ENCODE measurements around the gene VAV3. TPM values are rescaled to one million over a fixed set of nuclear protein-coding genes. Genes with fewer than 3 reads are reported as not detected.

The VAV3 gene
- total RNA-seq, 1 experiment from 2014 or later: not detected

DNA sequence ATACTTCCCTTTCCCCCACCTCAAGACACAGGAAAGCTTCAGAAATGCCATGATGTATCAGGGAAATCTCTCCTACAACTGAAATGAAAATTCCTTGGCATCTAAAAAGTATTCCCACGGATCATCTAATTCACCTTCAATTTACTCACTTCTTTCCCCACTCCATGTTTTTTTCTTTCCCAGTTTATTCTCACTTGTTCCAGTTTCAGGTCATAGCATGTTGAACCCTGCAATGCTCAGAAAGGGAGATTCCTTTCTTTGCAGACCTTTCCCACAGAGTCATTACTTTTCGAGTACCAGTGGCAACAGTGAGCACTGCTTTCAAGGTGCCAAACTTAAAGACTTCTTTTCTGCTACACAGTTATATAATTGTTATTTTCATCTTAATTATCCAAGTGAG, 305.0 kb downstream of the VAV3 start (continued):
- TF ChIP-seq, protein P1, sequence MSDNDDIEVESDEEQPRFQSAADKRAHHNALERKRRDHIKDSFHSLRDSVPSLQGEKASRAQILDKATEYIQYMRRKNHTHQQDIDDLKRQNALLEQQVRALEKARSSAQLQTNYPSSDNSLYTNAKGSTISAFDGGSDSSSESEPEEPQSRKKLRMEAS (IDR thresholded peaks at IDR 0.05): no peak
- no peak for TF ChIP-seq EGR1 (IDR thresholded peaks at IDR 0.05; ENCODE audit: low read depth)
- no peak for TF ChIP-seq CEBPB (IDR thresholded peaks at IDR 0.05; ENCODE audit: low read depth)
- TF ChIP-seq SP1 (IDR thresholded peaks at IDR 0.05; ENCODE audit: low read depth): no peak
- no peak for TF ChIP-seq TCF7L2 (IDR thresholded peaks at IDR 0.05; ENCODE audit: borderline replicate concordance, extremely low read depth, insufficient read depth, insufficient read length)
- TF ChIP-seq ZFX (IDR thresholded peaks at IDR 0.05): no peak
- no peak for TF ChIP-seq FOSL1 (IDR thresholded peaks at IDR 0.05; ENCODE audit: low read depth)
- no peak for TF ChIP-seq RAD21 (IDR thresholded peaks at IDR 0.05; ENCODE audit: low read depth)
- no peak for TF ChIP-seq EZH2 (IDR thresholded peaks at IDR 0.05)
- no peak for TF ChIP-seq POLR2A (IDR thresholded peaks at IDR 0.05; ENCODE audit: borderline replicate concordance, extremely low read depth, insufficient read depth, insufficient read length)

DNA sequence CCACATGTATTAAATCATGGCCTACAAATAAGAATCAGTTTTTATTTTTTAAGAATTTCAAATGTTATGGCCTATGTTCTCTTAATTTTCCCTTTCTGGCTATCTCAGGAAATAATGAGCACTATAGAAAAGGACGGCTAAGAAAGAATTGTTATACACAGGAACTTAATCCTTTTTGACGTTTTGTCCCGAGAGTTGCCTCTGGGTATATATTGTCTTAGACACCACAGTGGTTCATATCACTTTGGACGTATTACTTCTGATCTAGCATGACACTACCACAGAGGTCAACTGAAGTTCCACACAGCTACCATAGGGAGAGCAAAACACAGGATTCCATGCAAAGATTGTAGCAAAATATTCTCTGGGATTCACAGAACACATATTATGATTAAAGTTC, 307.6 kb downstream of the VAV3 start:
- TF ChIP-seq SRF (IDR thresholded peaks at IDR 0.05; ENCODE audit: low read depth) (no peak), EGR1 (IDR thresholded peaks at IDR 0.05; ENCODE audit: low read depth) (no peak), TCF7L2 (IDR thresholded peaks at IDR 0.05; ENCODE audit: borderline replicate concordance, extremely low read depth, insufficient read depth, insufficient read length) (no peak), ELF1 (IDR thresholded peaks at IDR 0.05; ENCODE audit: borderline replicate concordance, low read depth) (no peak), EZH2 (IDR thresholded peaks at IDR 0.05) (no peak), POLR2AphosphoS5 (IDR thresholded peaks at IDR 0.05; ENCODE audit: low read depth, low read length) (no peak), YY1 (IDR thresholded peaks at IDR 0.05; ENCODE audit: extremely low read depth, insufficient replicate concordance, low read depth, low read length) (no peak)
- TF ChIP-seq, protein P2, sequence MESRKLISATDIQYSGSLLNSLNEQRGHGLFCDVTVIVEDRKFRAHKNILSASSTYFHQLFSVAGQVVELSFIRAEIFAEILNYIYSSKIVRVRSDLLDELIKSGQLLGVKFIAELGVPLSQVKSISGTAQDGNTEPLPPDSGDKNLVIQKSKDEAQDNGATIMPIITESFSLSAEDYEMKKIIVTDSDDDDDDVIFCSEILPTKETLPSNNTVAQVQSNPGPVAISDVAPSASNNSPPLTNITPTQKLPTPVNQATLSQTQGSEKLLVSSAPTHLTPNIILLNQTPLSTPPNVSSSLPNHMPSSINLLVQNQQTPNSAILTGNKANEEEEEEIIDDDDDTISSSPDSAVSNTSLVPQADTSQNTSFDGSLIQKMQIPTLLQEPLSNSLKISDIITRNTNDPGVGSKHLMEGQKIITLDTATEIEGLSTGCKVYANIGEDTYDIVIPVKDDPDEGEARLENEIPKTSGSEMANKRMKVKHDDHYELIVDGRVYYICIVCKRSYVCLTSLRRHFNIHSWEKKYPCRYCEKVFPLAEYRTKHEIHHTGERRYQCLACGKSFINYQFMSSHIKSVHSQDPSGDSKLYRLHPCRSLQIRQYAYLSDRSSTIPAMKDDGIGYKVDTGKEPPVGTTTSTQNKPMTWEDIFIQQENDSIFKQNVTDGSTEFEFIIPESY (IDR thresholded peaks at IDR 0.05; ENCODE audit: extremely low read depth, insufficient replicate concordance, low read length): no peak
- H3K9me2 ChIP-seq (ENCODE audit: insufficient read depth): no peaks in the 10 kb centered on the region
- no peaks in the 10 kb centered on the region; a peak in 1 of 4 replicates for H3K9me3 ChIP-seq (ENCODE audit: control insufficient read depth in 1 of 2, insufficient read depth in 1 of 2, low read depth in 1 of 2, low read length in 2 of 2)
- no TSS peak for BruUV-seq (replicated peaks)
- H3K79me2 ChIP-seq (ENCODE audit: insufficient read depth, low read length): no peaks in the 10 kb centered on the region
- no peak overlapping the region for H2AFZ ChIP-seq (ENCODE audit: low read depth, low read length, poor library complexity, severe bottlenecking)
- intact Hi-C loops (cut with micrococcal nuclease): no loop called here
- H3K27ac ChIP-seq (ENCODE audit: low read depth, low read length): no peak overlapping the region
- H3K27me3 ChIP-seq (ENCODE audit: insufficient read depth, low read length): no peaks in the 10 kb centered on the region
- no peaks in the 10 kb centered on the region for H3K4me1 ChIP-seq (ENCODE audit: control insufficient read depth in 1 of 2, insufficient read depth in 2 of 2, low read length in 2 of 2)
- POLR2A ChIA-PET: no interaction called here
- ATAC-seq: no peak
- RAD21 ChIA-PET (ENCODE audit: low non-redundant PET in 1 of 2, low total read pairs in 2 of 2, uncharacterized antibody in 2 of 2, unreplicated experiment in 2 of 2): no interaction called here
- H3K4me3 ChIP-seq (replicated peaks in 1 of 2; ENCODE audit: low read depth in 1 of 2, low read length in 2 of 2): no peak overlapping the region
- no peaks in the 10 kb centered on the region for H4K20me1 ChIP-seq (ENCODE audit: insufficient read depth)
- DNase-seq (ENCODE audit: low read depth, low spot score): no peak
- no peaks in the 10 kb centered on the region for H3K36me3 ChIP-seq (ENCODE audit: control insufficient read depth in 1 of 2, insufficient read depth in 2 of 2, low read length in 2 of 2)
- CTCF ChIA-PET: no interaction called here
- H3K4me2 ChIP-seq (ENCODE audit: low read length): no peak overlapping the region
- H3K9ac ChIP-seq (ENCODE audit: low read length): no peak overlapping the region
